Skeletal muscle tissue (tissue), 4 donors: Measurements from ENCODE around the gene FBXL14. TPM values are rescaled to one million over a fixed set of nuclear protein-coding genes. Genes with fewer than 3 reads are reported as not detected.

Experiments
- H3K27ac ChIP-seq: one replicate; pipeline ENCODE4 v1.7.0; 2013; ENCODE audit warnings: mild to moderate bottlenecking, low read depth, low read length, inconsistent platforms
- H3K27me3 ChIP-seq, 3 donors: one replicate each; pipeline ENCODE4 v1.7.0; 2013; ENCODE audit warnings: low read length in 3 of 3; ENCODE audit not compliant: control insufficient read depth in 3 of 3, insufficient read depth in 3 of 3
- H3K36me3 ChIP-seq, 3 donors: one replicate each; pipeline ENCODE4 v1.7.0; 2013; ENCODE audit warnings: low read length in 3 of 3; ENCODE audit not compliant: control insufficient read depth in 3 of 3, insufficient read depth in 3 of 3
- H3K4me1 ChIP-seq, 3 donors: one replicate each; pipeline ENCODE4 v1.7.0; 2013; ENCODE audit warnings: low read length in 3 of 3, mild to moderate bottlenecking in 3 of 3; ENCODE audit not compliant: control insufficient read depth in 3 of 3, insufficient read depth in 3 of 3
- H3K4me3 ChIP-seq, 3 donors: one replicate each; pipeline ENCODE4 v1.7.0; 2013; ENCODE audit warnings: low read length in 3 of 3
- H3K9ac ChIP-seq, 3 donors: one replicate each; pipeline ENCODE4 v1.7.0; 2013; ENCODE audit warnings: low read length in 3 of 3, mild to moderate bottlenecking in 3 of 3, moderate library complexity in 2 of 3, low read depth in 1 of 3
- H3K9me3 ChIP-seq, 3 donors: one replicate each; pipeline ENCODE4 v1.7.0; 2013; ENCODE audit warnings: low read length in 3 of 3; ENCODE audit not compliant: control insufficient read depth in 3 of 3
- total RNA-seq: library from RNA; depleted of rRNA; stranded (reverse); fragments of >200 nt; gene quantifications from one replicate; pipeline ENCODE4 v1.2.3, GENCODE V29; 2014
- donor health status: Osteomylitis.

FBXL14 gene
- total RNA-seq, 1 donor from 2014 or later: 5.2 TPM

DNA sequence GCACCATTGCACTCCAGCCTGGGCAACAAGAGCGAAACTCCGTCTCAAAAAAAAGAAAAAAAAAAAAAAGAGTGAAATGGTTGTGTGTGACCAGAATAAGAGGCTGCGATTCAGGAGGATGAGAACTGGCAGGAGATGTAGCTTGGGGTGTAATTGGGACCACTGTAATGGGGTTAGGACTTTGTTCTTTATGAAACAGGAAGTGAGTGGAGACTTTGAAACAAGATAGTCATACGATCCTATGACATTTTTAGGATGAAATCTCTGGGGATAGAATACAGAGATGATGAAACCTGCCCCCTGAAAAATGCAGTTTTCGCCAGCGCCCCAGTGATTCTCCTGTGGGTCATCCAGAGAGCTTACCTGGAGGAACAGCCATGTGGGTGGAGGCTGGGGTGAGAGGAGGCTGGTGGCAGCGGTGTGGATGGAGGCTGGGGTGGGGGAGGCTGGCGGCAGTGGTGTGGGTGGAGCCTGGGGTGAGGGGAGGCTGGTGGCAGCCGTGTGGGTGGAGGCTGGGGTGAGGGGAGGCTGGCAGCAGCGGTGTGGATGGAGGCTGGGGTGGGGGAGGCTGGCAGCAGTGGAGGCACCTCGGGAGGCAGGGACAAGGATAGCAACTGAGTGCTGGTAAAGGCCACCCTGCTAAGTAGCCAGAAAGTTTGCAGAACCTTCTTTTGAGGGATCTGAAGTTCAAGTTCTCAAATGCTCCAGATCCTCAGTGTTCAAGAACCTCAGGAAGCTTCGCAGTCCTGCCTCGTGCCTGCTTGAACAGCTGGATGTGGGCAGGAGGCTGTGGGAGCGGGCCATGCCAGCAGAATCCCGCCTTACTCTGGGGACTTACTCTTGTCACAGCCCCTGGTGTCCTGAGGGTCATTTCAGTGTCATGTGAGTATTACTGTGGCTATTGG is 20.2 kb downstream of the FBXL14 start:
- peaks cover 0 to 8% (median 0%) of the 10 kb centered on the region in 3 donors for H3K27me3 ChIP-seq
- no peaks in the 10 kb centered on the region for H3K9me3 ChIP-seq
- H3K4me1 ChIP-seq: peaks cover 10 to 13% (median 12%) of the 10 kb centered on the region in 3 donors
- H3K9ac ChIP-seq: no peak overlapping the region
- H3K27ac ChIP-seq: no peak overlapping the region
- no peaks in the 10 kb centered on the region for H3K36me3 ChIP-seq
- H3K4me3 ChIP-seq: no peak overlapping the region

DNA sequence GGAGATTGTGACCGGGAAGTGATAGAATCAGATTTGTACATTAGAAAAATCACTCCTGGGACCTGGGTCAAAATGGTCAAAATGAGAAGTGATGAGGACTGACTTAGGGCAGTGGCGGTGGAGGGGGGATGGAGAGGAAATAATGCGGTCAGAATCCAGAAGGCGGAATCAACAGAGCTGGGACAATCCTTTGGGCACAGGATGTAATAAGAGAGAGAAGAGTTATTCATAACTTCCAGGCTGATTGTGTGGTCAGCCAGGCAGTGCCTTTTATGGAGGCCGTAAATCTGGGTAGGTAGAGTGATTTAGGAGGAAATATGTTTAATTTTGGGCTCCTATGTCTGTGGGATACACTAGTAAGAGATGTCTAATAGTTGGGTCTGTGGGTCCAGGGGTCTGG is 21.6 kb downstream of the FBXL14 start:
- H3K4me1 ChIP-seq: peaks cover 10 to 13% (median 12%) of the 10 kb centered on the region in 3 donors
- no peak overlapping the region for H3K9ac ChIP-seq

DNA sequence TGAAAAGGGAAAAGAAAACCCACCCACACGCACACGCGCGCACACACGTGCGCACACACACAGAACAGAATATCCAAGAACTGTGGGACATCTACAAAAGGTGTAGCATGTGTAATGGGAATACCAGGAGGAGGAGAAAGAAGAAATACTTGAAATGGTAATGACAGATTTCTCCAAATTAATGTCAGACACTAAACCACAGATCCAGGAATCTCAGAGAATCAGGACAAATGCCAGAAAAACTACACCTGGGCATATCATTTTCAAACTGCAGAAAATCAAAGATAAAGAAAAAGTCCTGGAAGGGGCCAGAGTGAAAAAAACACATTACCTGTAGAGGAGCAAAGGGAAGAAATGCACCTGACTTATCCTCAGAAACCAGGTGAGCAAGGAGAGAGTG is 26.5 kb downstream of the FBXL14 start:
- H3K36me3 ChIP-seq: peaks cover 0 to 3% (median 0%) of the 10 kb centered on the region in 3 donors
- H3K4me3 ChIP-seq: no peak overlapping the region
- no peak overlapping the region for H3K9ac ChIP-seq
- no peaks in the 10 kb centered on the region for H3K9me3 ChIP-seq
- no peak overlapping the region for H3K27ac ChIP-seq
- no peaks in the 10 kb centered on the region for H3K4me1 ChIP-seq
- peaks cover 0 to 8% (median 0%) of the 10 kb centered on the region in 3 donors for H3K27me3 ChIP-seq

More for the DNA sequence above, 21.6 kb downstream of the FBXL14 start:
- no peaks in the 10 kb centered on the region for H3K9me3 ChIP-seq
- H3K27me3 ChIP-seq: peaks cover 0 to 8% (median 0%) of the 10 kb centered on the region in 3 donors
- H3K27ac ChIP-seq: no peak overlapping the region
- H3K36me3 ChIP-seq: no peaks in the 10 kb centered on the region
- H3K4me3 ChIP-seq: no peak overlapping the region

DNA sequence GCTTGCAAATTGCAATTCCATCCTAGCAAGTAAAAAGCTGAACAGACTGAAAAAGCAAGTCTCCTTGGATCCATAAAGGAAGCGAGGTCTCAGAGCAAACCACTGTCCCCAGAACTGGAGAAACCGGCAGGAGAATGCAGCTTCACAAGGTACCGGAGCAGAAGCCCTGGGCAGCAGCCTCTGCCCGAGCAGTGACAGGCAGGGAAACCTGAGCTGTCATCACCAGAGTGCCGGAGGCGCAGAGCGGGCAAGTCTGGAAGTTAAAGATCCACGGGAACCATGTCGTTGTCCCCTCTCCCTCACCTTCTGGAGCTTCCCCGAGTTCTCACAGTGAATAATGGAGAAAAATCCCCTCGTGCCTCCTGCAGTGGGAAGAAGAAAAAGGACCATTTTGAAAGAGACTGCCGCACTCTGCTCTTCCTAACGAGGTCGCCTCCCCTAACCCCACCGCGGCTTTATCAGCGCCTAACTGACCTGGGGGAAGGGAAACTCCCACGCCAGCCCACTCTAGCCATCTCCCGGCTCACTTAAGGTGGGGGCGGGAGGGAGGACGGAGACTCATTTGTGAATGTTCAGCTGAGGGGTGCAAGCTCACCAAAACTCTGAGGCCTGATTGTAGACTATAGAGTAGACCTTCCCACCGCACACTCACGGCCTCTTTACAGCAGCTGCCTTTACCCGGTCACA is 27.8 kb downstream of the FBXL14 start:
- peaks cover 0 to 3% (median 0%) of the 10 kb centered on the region in 3 donors for H3K36me3 ChIP-seq
- H3K27ac ChIP-seq: no peak overlapping the region
- H3K4me3 ChIP-seq: no peak overlapping the region
- peaks cover 0 to 6% (median 0%) of the 10 kb centered on the region in 3 donors for H3K27me3 ChIP-seq
- no peaks in the 10 kb centered on the region for H3K9me3 ChIP-seq
- no peaks in the 10 kb centered on the region for H3K4me1 ChIP-seq
- no peak overlapping the region for H3K9ac ChIP-seq

DNA sequence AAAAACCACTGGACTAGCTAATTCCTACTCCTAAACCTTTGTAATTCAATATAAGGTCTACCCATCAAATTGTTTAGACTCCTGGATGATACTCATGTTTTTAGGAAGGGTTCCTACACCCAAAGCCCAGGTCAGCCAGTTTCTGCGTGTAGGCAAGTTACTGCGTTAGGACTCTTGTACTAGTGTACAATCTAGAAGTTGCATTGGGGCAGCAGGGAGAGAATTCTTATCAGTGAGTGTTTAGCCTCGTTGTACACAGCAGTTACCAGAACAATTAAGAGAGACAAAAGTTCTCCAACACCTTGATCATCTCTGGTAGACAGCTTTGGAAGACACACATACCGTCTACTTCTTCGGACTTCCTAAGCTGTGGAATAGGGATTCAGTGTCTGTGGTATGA is 29.2 kb downstream of the FBXL14 start:
- Histone ChIP-seq H3K36me3 (peaks cover 0 to 3% (median 0%) of the 10 kb centered on the region in 3 donors), H3K9me3 (no peaks in the 10 kb centered on the region), H3K4me3 (no peak overlapping the region), H3K9ac (no peak overlapping the region), H3K27ac (no peak overlapping the region), H3K4me1 (no peaks in the 10 kb centered on the region), H3K27me3 (peaks cover 0 to 3% (median 0%) of the 10 kb centered on the region in 3 donors)

DNA sequence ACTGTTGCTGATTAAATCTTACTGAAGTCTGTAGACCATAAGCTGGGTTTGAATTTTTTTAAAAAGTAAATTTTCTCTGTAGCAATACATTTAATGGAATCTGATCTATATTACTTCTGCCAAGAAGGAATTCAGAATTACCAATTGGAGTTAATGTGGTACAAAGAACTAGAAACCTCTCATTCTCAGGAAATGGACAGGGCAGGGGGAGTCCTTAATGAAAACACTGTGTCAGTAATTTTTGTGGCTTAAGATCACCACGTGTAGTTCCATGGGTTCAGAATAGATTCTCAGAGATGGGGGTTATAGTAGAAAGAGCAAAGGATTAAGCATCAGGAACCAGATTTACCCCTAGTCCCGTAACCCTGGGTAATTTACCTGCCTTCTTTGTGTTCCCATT is 30.3 kb downstream of the FBXL14 start:
- Histone ChIP-seq H3K36me3 (peaks cover 0 to 3% (median 0%) of the 10 kb centered on the region in 3 donors), H3K4me1 (no peaks in the 10 kb centered on the region), H3K4me3 (no peak overlapping the region), H3K9ac (no peak overlapping the region), H3K9me3 (no peaks in the 10 kb centered on the region), H3K27ac (no peak overlapping the region), H3K27me3 (no peaks in the 10 kb centered on the region)

DNA sequence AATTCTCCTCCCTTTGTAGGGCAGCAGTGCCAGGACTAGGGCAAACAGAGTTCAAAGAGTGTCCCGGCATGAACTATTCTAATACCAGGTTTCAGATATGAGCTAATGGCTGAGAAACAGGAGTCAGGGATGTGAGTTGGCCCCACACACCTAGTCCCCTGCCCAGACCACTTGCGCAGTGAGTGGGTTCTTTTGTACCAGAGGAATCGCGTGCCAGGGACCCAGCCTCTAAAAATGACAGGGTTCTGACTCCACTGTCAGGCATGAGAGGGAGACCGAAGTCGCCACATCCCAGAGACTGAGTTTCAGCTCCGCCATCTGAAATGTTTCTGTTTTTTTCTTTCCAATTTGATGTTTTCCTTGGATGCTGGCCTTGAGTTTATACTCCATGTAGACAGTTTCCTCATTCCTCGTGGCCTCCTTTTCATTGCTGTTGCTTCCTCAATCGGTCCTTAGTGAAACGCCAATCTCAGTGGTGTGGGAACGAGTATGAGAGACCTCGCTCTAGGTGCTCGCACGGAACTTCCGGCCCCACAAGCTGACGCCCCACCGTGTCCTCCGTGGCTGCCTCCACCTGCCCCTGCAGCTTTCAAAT is 31.5 kb downstream of the FBXL14 start:
- Histone ChIP-seq H3K27ac (no peak overlapping the region), H3K4me3 (no peak overlapping the region), H3K36me3 (peaks cover 0 to 3% (median 0%) of the 10 kb centered on the region in 3 donors), H3K9ac (no peak overlapping the region), H3K9me3 (no peaks in the 10 kb centered on the region), H3K27me3 (no peaks in the 10 kb centered on the region), H3K4me1 (no peaks in the 10 kb centered on the region)

DNA sequence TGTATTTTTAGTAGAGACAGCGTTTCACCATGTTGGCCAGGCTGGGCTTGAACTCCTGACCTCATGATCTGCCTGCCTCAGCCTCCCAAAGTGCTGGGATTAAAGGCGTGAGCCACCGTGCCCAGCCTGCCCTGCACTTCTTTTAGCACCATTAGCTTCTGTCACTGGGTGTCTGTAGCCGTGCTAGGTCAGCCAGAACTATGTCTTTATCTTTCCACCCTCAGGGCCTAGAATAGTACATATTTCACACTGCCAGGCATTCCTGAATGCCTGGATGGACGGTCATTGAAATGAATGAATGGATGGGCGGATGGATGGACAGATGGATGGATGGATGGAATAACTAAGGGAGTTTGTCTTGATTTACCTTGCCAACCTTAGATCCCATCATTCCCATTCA is 33.7 kb downstream of the FBXL14 start:
- Histone ChIP-seq H3K27me3 (no peaks in the 10 kb centered on the region), H3K36me3 (peaks cover 0 to 3% (median 0%) of the 10 kb centered on the region in 3 donors), H3K4me3 (no peak overlapping the region), H3K4me1 (no peaks in the 10 kb centered on the region), H3K27ac (no peak overlapping the region), H3K9me3 (no peaks in the 10 kb centered on the region), H3K9ac (no peak overlapping the region)

DNA sequence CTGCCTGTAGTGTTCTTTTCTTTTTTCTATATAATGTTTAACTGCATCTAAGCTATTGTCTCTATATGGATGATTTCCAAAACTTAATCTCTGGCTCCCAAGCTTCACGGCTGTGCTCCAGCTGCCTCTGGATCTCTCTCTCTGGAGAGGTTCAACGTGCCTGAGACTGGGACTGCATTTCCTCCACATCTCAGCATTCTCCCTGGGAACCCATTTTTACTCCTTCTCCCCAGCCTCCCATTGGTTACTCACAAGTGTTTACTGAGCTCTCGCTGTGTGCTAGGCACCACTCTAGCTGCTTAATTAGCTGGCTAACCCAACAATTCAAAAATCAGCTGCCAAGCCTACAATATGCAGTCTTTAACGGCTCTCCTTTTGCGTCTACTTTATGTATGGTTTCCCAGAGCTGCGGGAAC is 34.7 kb downstream of the FBXL14 start:
- H3K4me3 ChIP-seq: no peak overlapping the region
- no peaks in the 10 kb centered on the region for H3K9me3 ChIP-seq
- no peaks in the 10 kb centered on the region for H3K4me1 ChIP-seq
- no peak overlapping the region for H3K9ac ChIP-seq
- no peaks in the 10 kb centered on the region for H3K27me3 ChIP-seq
- no peak overlapping the region for H3K27ac ChIP-seq
- H3K36me3 ChIP-seq: no peaks in the 10 kb centered on the region
